Skin of body (tissue), 2 donors: ENCODE data around the gene BCAS2. TPM values are rescaled to one million over a fixed set of nuclear protein-coding genes. Genes with fewer than 3 reads are reported as not detected.

ENCODE experiments used
- DNase-seq: peaks from one replicate; lab custom pipeline; 2025; lab: John Stamatoyannopoulos, UW
- total RNA-seq: library from RNA; depleted of rRNA; stranded (reverse); fragments of >200 nt; gene quantifications from one replicate; pipeline ENCODE4 v1.2.3, GENCODE V29; 2014

The BCAS2 gene
- total RNA-seq, 1 donor from 2014 or later, result 30.0 TPM

GRCh38 chr1:114559356-114559755, 22.1 kb downstream of the BCAS2 start:
- DNase-seq, result no peak

- DNase-seq, result no peak
Observed at GRCh38 chr1:114558544-114558943, 22.9 kb downstream of the BCAS2 start.

- DNase-seq, result no peak
Observed at GRCh38 chr1:114554577-114554976, 26.8 kb downstream of the BCAS2 start.

GRCh38 chr1:114552106-114552639, 29.2 kb downstream of the BCAS2 start:
- DNase-seq, result no peak

GRCh38 chr1:114551400-114551799, 30.0 kb downstream of the BCAS2 start:
- DNase-seq, result no peak

GRCh38 chr1:114550336-114550735, 31.1 kb downstream of the BCAS2 start:
- no peak for DNase-seq

GRCh38 chr1:114549137-114549536, 32.3 kb downstream of the BCAS2 start:
- no peak for DNase-seq

- DNase-seq, result no peak
Observed at GRCh38 chr1:114547076-114547475, 34.3 kb downstream of the BCAS2 start.

- no peak for DNase-seq
Observed at GRCh38 chr1:114545796-114546195, 35.6 kb downstream of the BCAS2 start.

- DNase-seq, result no peak
Observed at GRCh38 chr1:114545315-114545714, 36.1 kb downstream of the BCAS2 start.

GRCh38 chr1:114540821-114541220, 40.6 kb downstream of the BCAS2 start:
- DNase-seq, result no peak

GRCh38 chr1:114540272-114540671, 41.1 kb downstream of the BCAS2 start:
- no peak for DNase-seq

- DNase-seq, result no peak
Observed at GRCh38 chr1:114536043-114536442, 45.4 kb downstream of the BCAS2 start.

- DNase-seq, result no peak
Observed at GRCh38 chr1:114535401-114535800, 46.0 kb downstream of the BCAS2 start.

- DNase-seq, result no peak
Observed at GRCh38 chr1:114531094-114531493, 50.3 kb downstream of the BCAS2 start.

- DNase-seq, result no peak
Observed at GRCh38 chr1:114530224-114530623, 51.2 kb downstream of the BCAS2 start.

GRCh38 chr1:114524944-114525343, 56.5 kb downstream of the BCAS2 start:
- DNase-seq, result no peak

- no peak for DNase-seq
Observed at GRCh38 chr1:114522264-114522575, 59.2 kb downstream of the BCAS2 start.

GRCh38 chr1:114521396-114522263, 59.8 kb downstream of the BCAS2 start:
- DNase-seq, result no peak
